PC-3 (cell line): Measurements from ENCODE around the gene ATF7.

Experiments used
- EZH2 ChIP-seq: fragments of 300-600 bp; sonication (generic); IDR thresholded peaks from one replicate; pipeline ENCODE4 v1.6.1; 2017; ENCODE audit warnings: antibody characterized with exemption, mild to moderate bottlenecking, low read length; ENCODE audit not compliant: unreplicated experiment
- TF ChIP-seq, protein P1 (sequence below): fragments of 300-600 bp; sonication (generic); conservative IDR thresholded peaks from 2 replicates; pipeline ENCODE4 v1.5.1; 2017; ENCODE audit warnings: antibody characterized with exemption, low read depth, mild to moderate bottlenecking, low read length

DNA sequence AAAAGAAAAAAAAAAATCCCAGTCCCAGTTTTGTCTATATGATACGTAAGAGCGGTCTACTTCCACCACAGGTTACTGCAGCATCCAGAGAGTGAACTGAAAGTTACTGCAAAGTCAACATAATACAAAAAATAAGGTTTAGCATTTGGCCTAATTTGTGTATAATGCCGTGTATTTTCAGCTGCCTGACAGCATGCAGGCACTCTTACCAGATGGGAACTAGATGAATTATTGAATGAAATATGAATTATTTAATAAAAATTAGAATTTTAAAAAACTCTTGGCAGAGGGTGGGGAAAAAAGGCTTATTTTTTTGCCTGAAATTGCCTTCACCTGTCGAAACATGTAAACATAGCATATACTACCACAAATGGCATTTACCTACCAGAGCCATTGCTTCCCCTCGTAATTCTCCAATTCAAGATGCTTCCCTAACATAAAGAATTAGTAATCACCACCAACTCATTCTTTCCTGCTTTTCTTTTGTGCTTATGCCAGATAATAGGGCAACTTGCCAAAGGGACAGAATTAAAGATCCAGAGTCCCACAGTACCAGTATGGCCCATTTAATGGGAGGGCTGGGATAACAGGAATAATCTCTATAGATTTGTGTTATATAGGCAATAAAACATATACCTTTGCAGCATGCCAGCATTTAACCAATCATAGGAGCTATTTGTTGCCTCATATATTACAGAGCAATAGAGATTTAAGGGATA, 31.1 kb downstream of the ATF7 start:
- TF ChIP-seq, protein P1, sequence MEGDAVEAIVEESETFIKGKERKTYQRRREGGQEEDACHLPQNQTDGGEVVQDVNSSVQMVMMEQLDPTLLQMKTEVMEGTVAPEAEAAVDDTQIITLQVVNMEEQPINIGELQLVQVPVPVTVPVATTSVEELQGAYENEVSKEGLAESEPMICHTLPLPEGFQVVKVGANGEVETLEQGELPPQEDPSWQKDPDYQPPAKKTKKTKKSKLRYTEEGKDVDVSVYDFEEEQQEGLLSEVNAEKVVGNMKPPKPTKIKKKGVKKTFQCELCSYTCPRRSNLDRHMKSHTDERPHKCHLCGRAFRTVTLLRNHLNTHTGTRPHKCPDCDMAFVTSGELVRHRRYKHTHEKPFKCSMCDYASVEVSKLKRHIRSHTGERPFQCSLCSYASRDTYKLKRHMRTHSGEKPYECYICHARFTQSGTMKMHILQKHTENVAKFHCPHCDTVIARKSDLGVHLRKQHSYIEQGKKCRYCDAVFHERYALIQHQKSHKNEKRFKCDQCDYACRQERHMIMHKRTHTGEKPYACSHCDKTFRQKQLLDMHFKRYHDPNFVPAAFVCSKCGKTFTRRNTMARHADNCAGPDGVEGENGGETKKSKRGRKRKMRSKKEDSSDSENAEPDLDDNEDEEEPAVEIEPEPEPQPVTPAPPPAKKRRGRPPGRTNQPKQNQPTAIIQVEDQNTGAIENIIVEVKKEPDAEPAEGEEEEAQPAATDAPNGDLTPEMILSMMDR: no peak
- TF ChIP-seq EZH2: no peak
